ENCODE measurements around the gene ADAM19. TPM values are rescaled to one million over a fixed set of nuclear protein-coding genes. Genes with fewer than 3 reads are reported as not detected.

Gene ADAM19
- total and polyA plus RNA-seq, 2 experiments from 2014 or later, result 9.1 to 13.2 TPM

DNA sequence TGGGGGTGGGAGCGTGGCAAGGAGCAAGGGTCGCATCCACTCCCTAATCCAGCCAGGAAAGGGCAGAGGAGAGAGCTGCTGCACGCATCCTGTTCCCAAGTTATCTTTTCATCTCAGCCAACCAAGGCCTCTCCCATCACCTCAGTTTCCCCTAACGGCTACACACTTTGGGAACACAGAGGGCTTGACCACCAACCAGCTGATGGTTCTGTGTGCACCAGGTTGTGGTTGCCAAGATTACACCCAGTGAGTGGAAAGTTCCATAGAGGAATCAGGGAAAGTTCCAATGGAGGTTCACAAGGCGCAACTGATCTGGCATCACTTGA lies 53.9 kb downstream of the ADAM19 start (continued):
- no peak for TF ChIP-seq EZH2phosphoT487 (IDR thresholded peaks at IDR 0.05; ENCODE audit: unreplicated experiment)
- no peak for TF ChIP-seq ZNF331 (CRISPR knock-in tag; IDR thresholded peaks at IDR 0.05; ENCODE audit: low read depth)
- TF ChIP-seq, protein P1, sequence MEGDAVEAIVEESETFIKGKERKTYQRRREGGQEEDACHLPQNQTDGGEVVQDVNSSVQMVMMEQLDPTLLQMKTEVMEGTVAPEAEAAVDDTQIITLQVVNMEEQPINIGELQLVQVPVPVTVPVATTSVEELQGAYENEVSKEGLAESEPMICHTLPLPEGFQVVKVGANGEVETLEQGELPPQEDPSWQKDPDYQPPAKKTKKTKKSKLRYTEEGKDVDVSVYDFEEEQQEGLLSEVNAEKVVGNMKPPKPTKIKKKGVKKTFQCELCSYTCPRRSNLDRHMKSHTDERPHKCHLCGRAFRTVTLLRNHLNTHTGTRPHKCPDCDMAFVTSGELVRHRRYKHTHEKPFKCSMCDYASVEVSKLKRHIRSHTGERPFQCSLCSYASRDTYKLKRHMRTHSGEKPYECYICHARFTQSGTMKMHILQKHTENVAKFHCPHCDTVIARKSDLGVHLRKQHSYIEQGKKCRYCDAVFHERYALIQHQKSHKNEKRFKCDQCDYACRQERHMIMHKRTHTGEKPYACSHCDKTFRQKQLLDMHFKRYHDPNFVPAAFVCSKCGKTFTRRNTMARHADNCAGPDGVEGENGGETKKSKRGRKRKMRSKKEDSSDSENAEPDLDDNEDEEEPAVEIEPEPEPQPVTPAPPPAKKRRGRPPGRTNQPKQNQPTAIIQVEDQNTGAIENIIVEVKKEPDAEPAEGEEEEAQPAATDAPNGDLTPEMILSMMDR (conservative IDR thresholded peaks at IDR 0.05; ENCODE audit: low read depth in 2 of 2), result no peak
- no peak for TF ChIP-seq POLR2AphosphoS5 (IDR thresholded peaks at IDR 0.05; ENCODE audit: low read depth)
- no peak for TF ChIP-seq CREB1 (CRISPR knock-in tag; IDR thresholded peaks at IDR 0.05; ENCODE audit: low read depth)
- TF ChIP-seq JUNB (IDR thresholded peaks at IDR 0.05; ENCODE audit: unreplicated experiment), result no peak
- no peak for TF ChIP-seq NANOG (IDR thresholded peaks at IDR 0.05; ENCODE audit: borderline replicate concordance)
- TF ChIP-seq ZNF114 (CRISPR knock-in tag; IDR thresholded peaks at IDR 0.05), result no peak

DNA sequence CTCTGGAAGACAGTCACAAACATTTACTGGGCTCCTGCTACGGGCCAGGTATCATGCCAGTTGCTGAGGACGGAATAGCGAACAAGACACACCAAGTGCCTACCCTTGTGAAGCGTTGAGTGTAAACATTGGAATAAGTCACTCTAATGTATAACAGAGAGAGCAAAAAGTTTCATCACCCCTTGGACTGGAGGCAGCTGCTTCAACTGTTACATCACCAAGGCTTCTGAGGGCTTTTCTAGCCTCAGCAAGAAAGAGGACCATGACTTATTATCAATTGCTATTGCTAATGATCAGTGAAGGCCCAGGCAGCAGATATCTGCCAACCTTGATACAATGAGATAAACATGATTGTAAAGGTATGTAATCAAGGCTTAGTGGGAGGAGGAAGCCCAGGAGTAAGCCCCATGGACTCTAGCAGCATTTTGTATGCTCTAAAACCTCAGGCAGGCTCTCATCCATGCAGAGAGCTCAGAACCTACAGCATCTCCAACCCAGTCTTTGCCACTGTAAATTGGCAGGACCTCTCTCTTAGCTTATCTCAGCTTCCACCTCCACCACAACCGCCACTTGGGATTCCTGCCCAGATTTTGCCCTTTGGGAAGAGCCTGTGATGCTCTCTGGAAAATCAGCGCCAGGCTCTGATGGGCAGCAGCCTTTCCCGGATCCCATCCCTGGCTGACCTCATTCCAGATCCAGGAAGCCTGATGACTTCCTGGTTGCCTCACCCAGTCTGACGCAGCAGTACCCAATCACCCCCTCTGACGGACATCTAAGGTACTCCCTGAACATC lies 54.5 kb downstream of the ADAM19 start:
- H3F3A ChIP-seq (replicated peaks; ENCODE audit: low read depth), result no peaks in the 10 kb centered on the region
- no peaks in the 10 kb centered on the region for H3K36me3 ChIP-seq (ENCODE audit: insufficient read depth)
- no peaks in the 10 kb centered on the region for H4K20me1 ChIP-seq (replicated peaks; ENCODE audit: insufficient read depth)
- H3K27ac ChIP-seq (ENCODE audit: low read depth), result no peak overlapping the region
- no peaks in the 10 kb centered on the region for H3K79me2 ChIP-seq (replicated peaks; ENCODE audit: insufficient read depth)
- ATAC-seq (no peak), DNase-seq (ENCODE audit: low spot score) (peak; percentile 37)
- no peaks in the 10 kb centered on the region for H3K27me3 ChIP-seq (ENCODE audit: insufficient read depth)
- Mint-ChIP-seq H3K27ac (no peak overlapping the region), H3K4me1 (no peaks in the 10 kb centered on the region), H3K36me3 (ENCODE audit: low read depth) (no peaks in the 10 kb centered on the region), H3K4me3 (no peak overlapping the region), H3K9me3 (no peaks in the 10 kb centered on the region), H3K27me3 (ENCODE audit: insufficient read depth, low read depth, poor library complexity) (peaks cover 4% of the 10 kb centered on the region)
- H3K4me2 ChIP-seq, result no peak overlapping the region
- H3K4me3 ChIP-seq, result no peak overlapping the region
- 0 out of 2 replicates have a peak, but pooled peaks cover 6% of the 10 kb centered on the region for H3K9me2 ChIP-seq (ENCODE audit: insufficient read depth)
- no peaks in the 10 kb centered on the region for H3K4me1 ChIP-seq (ENCODE audit: insufficient read depth)
- no peak overlapping the region for H2AFZ ChIP-seq
- TF ChIP-seq JUNB (IDR thresholded peaks at IDR 0.05; ENCODE audit: unreplicated experiment), result no peak
- TF ChIP-seq, protein P2, sequence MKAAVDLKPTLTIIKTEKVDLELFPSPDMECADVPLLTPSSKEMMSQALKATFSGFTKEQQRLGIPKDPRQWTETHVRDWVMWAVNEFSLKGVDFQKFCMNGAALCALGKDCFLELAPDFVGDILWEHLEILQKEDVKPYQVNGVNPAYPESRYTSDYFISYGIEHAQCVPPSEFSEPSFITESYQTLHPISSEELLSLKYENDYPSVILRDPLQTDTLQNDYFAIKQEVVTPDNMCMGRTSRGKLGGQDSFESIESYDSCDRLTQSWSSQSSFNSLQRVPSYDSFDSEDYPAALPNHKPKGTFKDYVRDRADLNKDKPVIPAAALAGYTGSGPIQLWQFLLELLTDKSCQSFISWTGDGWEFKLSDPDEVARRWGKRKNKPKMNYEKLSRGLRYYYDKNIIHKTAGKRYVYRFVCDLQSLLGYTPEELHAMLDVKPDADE (IDR thresholded peaks at IDR 0.05), result no peak
- TF ChIP-seq EZH2 (IDR thresholded peaks at IDR 0.05; ENCODE audit: low read depth, unreplicated experiment), result no peak
- TF ChIP-seq, protein P1 (conservative IDR thresholded peaks at IDR 0.05; ENCODE audit: low read depth in 2 of 2), result no peak; a peak in 1 of 4 replicates
- no peak for TF ChIP-seq ZNF331 (CRISPR knock-in tag; IDR thresholded peaks at IDR 0.05; ENCODE audit: low read depth)
- no peak for TF ChIP-seq EZH2phosphoT487 (IDR thresholded peaks at IDR 0.05; ENCODE audit: unreplicated experiment)
- no peak for TF ChIP-seq POLR2AphosphoS5 (IDR thresholded peaks at IDR 0.05; ENCODE audit: low read depth)
- no peak for TF ChIP-seq NANOG (IDR thresholded peaks at IDR 0.05; ENCODE audit: borderline replicate concordance)
- TF ChIP-seq ZNF114 (CRISPR knock-in tag; IDR thresholded peaks at IDR 0.05), result no peak
- TF ChIP-seq, protein P3, sequence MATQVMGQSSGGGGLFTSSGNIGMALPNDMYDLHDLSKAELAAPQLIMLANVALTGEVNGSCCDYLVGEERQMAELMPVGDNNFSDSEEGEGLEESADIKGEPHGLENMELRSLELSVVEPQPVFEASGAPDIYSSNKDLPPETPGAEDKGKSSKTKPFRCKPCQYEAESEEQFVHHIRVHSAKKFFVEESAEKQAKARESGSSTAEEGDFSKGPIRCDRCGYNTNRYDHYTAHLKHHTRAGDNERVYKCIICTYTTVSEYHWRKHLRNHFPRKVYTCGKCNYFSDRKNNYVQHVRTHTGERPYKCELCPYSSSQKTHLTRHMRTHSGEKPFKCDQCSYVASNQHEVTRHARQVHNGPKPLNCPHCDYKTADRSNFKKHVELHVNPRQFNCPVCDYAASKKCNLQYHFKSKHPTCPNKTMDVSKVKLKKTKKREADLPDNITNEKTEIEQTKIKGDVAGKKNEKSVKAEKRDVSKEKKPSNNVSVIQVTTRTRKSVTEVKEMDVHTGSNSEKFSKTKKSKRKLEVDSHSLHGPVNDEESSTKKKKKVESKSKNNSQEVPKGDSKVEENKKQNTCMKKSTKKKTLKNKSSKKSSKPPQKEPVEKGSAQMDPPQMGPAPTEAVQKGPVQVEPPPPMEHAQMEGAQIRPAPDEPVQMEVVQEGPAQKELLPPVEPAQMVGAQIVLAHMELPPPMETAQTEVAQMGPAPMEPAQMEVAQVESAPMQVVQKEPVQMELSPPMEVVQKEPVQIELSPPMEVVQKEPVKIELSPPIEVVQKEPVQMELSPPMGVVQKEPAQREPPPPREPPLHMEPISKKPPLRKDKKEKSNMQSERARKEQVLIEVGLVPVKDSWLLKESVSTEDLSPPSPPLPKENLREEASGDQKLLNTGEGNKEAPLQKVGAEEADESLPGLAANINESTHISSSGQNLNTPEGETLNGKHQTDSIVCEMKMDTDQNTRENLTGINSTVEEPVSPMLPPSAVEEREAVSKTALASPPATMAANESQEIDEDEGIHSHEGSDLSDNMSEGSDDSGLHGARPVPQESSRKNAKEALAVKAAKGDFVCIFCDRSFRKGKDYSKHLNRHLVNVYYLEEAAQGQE (IDR thresholded peaks at IDR 0.05; ENCODE audit: unreplicated experiment), result no peak
- TF ChIP-seq STAT1 (IDR thresholded peaks at IDR 0.05; ENCODE audit: unreplicated experiment), result no peak

Data from GM23338 (cell line).